ENCODE results near the gene BLMH. TPM values are rescaled to one million over a fixed set of nuclear protein-coding genes. Genes with fewer than 3 reads are reported as not detected.

BLMH gene
- total RNA-seq, 4 donors from 2014 or later = 18.1 to 35.7 (median 28.1) TPM

- 18 to 33% methylated on average over 1 of the region's 1 CpG for WGBS, 2 donors
- Histone ChIP-seq H3K9me3 (no peaks in the 10 kb centered on the region), H3K27me3 (no peaks in the 10 kb centered on the region), H3K4me3 (no peak overlapping the region), H3K27ac (no peak overlapping the region), H3K4me1 (peaks cover 0 to 3% (median 0%) of the 10 kb centered on the region in 4 donors), H3K36me3 (no peaks in the 10 kb centered on the region)
- TF ChIP-seq EP300 (IDR thresholded peaks at IDR 0.05) = no peak
- no peak for TF ChIP-seq POLR2A (IDR thresholded peaks at IDR 0.05)
- TF ChIP-seq, protein P1, sequence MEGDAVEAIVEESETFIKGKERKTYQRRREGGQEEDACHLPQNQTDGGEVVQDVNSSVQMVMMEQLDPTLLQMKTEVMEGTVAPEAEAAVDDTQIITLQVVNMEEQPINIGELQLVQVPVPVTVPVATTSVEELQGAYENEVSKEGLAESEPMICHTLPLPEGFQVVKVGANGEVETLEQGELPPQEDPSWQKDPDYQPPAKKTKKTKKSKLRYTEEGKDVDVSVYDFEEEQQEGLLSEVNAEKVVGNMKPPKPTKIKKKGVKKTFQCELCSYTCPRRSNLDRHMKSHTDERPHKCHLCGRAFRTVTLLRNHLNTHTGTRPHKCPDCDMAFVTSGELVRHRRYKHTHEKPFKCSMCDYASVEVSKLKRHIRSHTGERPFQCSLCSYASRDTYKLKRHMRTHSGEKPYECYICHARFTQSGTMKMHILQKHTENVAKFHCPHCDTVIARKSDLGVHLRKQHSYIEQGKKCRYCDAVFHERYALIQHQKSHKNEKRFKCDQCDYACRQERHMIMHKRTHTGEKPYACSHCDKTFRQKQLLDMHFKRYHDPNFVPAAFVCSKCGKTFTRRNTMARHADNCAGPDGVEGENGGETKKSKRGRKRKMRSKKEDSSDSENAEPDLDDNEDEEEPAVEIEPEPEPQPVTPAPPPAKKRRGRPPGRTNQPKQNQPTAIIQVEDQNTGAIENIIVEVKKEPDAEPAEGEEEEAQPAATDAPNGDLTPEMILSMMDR (IDR thresholded peaks at IDR 0.05) = no peak
- DNase-seq (ENCODE audit: low spot score in 2 of 2) = no peak
These were observed 35.1 kb upstream of the BLMH start for GRCh38 chr17:30326809-30327208.

GRCh38 chr17:30324723-30325122, 33.0 kb upstream of the BLMH start:
- 80 to 82% methylated on average over 7 of the region's 7 CpGs for WGBS, 2 donors
- no peak for DNase-seq (ENCODE audit: low spot score in 2 of 2)
- TF ChIP-seq EP300 (IDR thresholded peaks at IDR 0.05) (no peak), POLR2A (IDR thresholded peaks at IDR 0.05) (no peak)
- TF ChIP-seq, protein P1 (IDR thresholded peaks at IDR 0.05) = no peak
- no peaks in the 10 kb centered on the region for H3K9me3 ChIP-seq
- H3K4me3 ChIP-seq = no peak overlapping the region
- no peak overlapping the region for H3K27ac ChIP-seq
- H3K27me3 ChIP-seq = no peaks in the 10 kb centered on the region
- peaks cover 0 to 3% (median 0%) of the 10 kb centered on the region in 4 donors for H3K4me1 ChIP-seq
- H3K36me3 ChIP-seq = no peaks in the 10 kb centered on the region

GRCh38 chr17:30323895-30324319, 32.2 kb upstream of the BLMH start:
- DNase-seq (ENCODE audit: low spot score in 2 of 2) = peak in 1 of 2 donors; percentile 44
- Histone ChIP-seq H3K27ac (no peak overlapping the region), H3K36me3 (no peaks in the 10 kb centered on the region), H3K4me1 (peaks cover 0 to 3% (median 0%) of the 10 kb centered on the region in 4 donors), H3K9me3 (no peaks in the 10 kb centered on the region), H3K4me3 (no peak overlapping the region), H3K27me3 (no peaks in the 10 kb centered on the region)
- TF ChIP-seq EP300 (IDR thresholded peaks at IDR 0.05) (no peak), POLR2A (IDR thresholded peaks at IDR 0.05) (no peak)
- TF ChIP-seq, protein P1 (IDR thresholded peaks at IDR 0.05) = no peak

- Histone ChIP-seq H3K27ac (no peak overlapping the region), H3K4me1 (peaks cover 0 to 3% (median 0%) of the 10 kb centered on the region in 4 donors), H3K36me3 (no peaks in the 10 kb centered on the region), H3K9me3 (no peaks in the 10 kb centered on the region), H3K27me3 (no peaks in the 10 kb centered on the region), H3K4me3 (no peak overlapping the region)
- DNase-seq (ENCODE audit: low spot score in 2 of 2) = no peak
- 49 to 54% methylated on average over 5 of the region's 5 CpGs for WGBS, 2 donors
- TF ChIP-seq POLR2A (IDR thresholded peaks at IDR 0.05) (no peak), EP300 (IDR thresholded peaks at IDR 0.05) (no peak)
- TF ChIP-seq, protein P1 (IDR thresholded peaks at IDR 0.05) = no peak
These were observed 31.6 kb upstream of the BLMH start for GRCh38 chr17:30323262-30323894.

GRCh38 chr17:30321314-30321713, 29.6 kb upstream of the BLMH start:
- DNase-seq (ENCODE audit: low spot score in 2 of 2) = no peak
- Histone ChIP-seq H3K9me3 (no peaks in the 10 kb centered on the region), H3K27ac (no peak overlapping the region), H3K4me1 (peaks cover 0 to 3% (median 0%) of the 10 kb centered on the region in 4 donors), H3K36me3 (no peaks in the 10 kb centered on the region), H3K27me3 (no peaks in the 10 kb centered on the region), H3K4me3 (no peak overlapping the region)
- TF ChIP-seq EP300 (IDR thresholded peaks at IDR 0.05) (no peak), POLR2A (IDR thresholded peaks at IDR 0.05) (no peak)
- TF ChIP-seq, protein P1 (IDR thresholded peaks at IDR 0.05) = no peak
- WGBS, 2 donors = 79 to 84% methylated on average over 4 of the region's 4 CpGs
